SU-DHL-6 (cell line): Measurements from ENCODE around the gene EPS8.

Experiments
- H2AFZ ChIP-seq: fragments of 200-600 bp; sonication (generic); 2 replicates; pipeline ENCODE4 v1.6.1; 2014; ENCODE audit warnings: low read depth, mild to moderate bottlenecking, moderate library complexity, mixed read lengths, antibody characterized with exemption, low read length; ENCODE audit not compliant: severe bottlenecking
- H3F3A ChIP-seq: fragments of 200-600 bp; shearing (Covaris generic); 2 replicates; pipeline ENCODE4 v1.6.0; 2016; ENCODE audit warnings: antibody characterized with exemption, mild to moderate bottlenecking; ENCODE audit not compliant: insufficient read depth
- H3K27ac ChIP-seq: fragments of 200-600 bp; sonication (generic); 2 replicates; pipeline ENCODE4 v1.5.1; 2016; ENCODE audit warnings: low read depth, mild to moderate bottlenecking, low read length, moderate library complexity, mixed read lengths
- H3K27me3 ChIP-seq: fragments of 200-600 bp; sonication (generic), shearing (Covaris generic); 2 replicates; pipeline ENCODE4 v1.6.0; 2014; ENCODE audit warnings: mild to moderate bottlenecking, low read length
- H3K36me3 ChIP-seq: fragments of 200-600 bp; sonication (generic); 2 replicates; pipeline ENCODE4 v1.6.1; 2014; ENCODE audit warnings: mild to moderate bottlenecking, low read length, mixed read lengths
- H3K4me2 ChIP-seq: fragments of 300-600, 200-600 bp; shearing (Covaris generic), sonication (generic); 2 replicates; pipeline ENCODE4 v1.6.0; 2014; ENCODE audit warnings: low read length, low read depth, mild to moderate bottlenecking; ENCODE audit not compliant: poor library complexity, severe bottlenecking
- H3K4me3 ChIP-seq: fragments of 200-600 bp; sonication (generic); 2 replicates; pipeline ENCODE4 v1.5.1; 2014; ENCODE audit warnings: antibody characterized with exemption, low read length, mild to moderate bottlenecking, mixed read lengths; ENCODE audit not compliant: insufficient read depth, poor library complexity, severe bottlenecking
- H3K79me2 ChIP-seq: fragments of 200-600 bp; sonication (generic); 2 replicates; pipeline ENCODE4 v1.6.1; 2014; ENCODE audit warnings: mild to moderate bottlenecking, low read length, moderate library complexity; ENCODE audit not compliant: insufficient read depth
- H3K9ac ChIP-seq: fragments of 200-600 bp; sonication (generic); 2 replicates; pipeline ENCODE4 v1.7.0; 2014; ENCODE audit warnings: mild to moderate bottlenecking, low read length
- H3K9me2 ChIP-seq: fragments of 200-600 bp; sonication (generic); replicated peaks from 2 replicates; pipeline ENCODE4 v1.6.1; 2014; ENCODE audit warnings: low read length; ENCODE audit not compliant: insufficient read depth
- H3K9me3 ChIP-seq: fragments of 200-600 bp; sonication (generic); 2 replicates; pipeline ENCODE4 v1.6.1; 2014; ENCODE audit warnings: low read length, mixed read lengths; ENCODE audit not compliant: insufficient read depth
- H4K20me1 ChIP-seq: fragments of 200-600 bp; sonication (generic); 2 replicates; pipeline ENCODE4 v1.6.1; 2014; ENCODE audit warnings: low read depth, mild to moderate bottlenecking, antibody characterized with exemption, low read length, moderate library complexity, mixed read lengths
- EZH2phosphoT487 ChIP-seq: fragments of 200-600 bp; sonication (generic), shearing (Covaris generic); conservative IDR thresholded peaks from 2 replicates; pipeline ENCODE4 v1.6.1; 2018; ENCODE audit warnings: mild to moderate bottlenecking, antibody characterized with exemption, low read length, moderate library complexity, mixed read lengths
- TF ChIP-seq, protein P1 (sequence below): fragments of 200-600 bp; sonication (generic); IDR thresholded peaks from one replicate; pipeline ENCODE4 v1.5.1; 2017; ENCODE audit warnings: antibody characterized with exemption, mild to moderate bottlenecking, low read length, moderate library complexity; ENCODE audit not compliant: insufficient read depth, poor library complexity, severe bottlenecking

EPS8 gene

GRCh38 chr12:15722951-15723350 lies 66.2 kb downstream of the EPS8 start:
- Histone ChIP-seq H3F3A (no peaks in the 10 kb centered on the region), H3K4me2 (no peak overlapping the region), H3K36me3 (no peaks in the 10 kb centered on the region), H3K27ac (no peak overlapping the region), H3K9me3 (no peaks in the 10 kb centered on the region), H3K9ac (no peak overlapping the region), H3K27me3 (no peaks in the 10 kb centered on the region), H4K20me1 (no peaks in the 10 kb centered on the region), H2AFZ (no peak overlapping the region), H3K79me2 (no peaks in the 10 kb centered on the region), H3K4me3 (no peak overlapping the region), H3K9me2 (no peaks in the 10 kb centered on the region)
- TF ChIP-seq, protein P1, sequence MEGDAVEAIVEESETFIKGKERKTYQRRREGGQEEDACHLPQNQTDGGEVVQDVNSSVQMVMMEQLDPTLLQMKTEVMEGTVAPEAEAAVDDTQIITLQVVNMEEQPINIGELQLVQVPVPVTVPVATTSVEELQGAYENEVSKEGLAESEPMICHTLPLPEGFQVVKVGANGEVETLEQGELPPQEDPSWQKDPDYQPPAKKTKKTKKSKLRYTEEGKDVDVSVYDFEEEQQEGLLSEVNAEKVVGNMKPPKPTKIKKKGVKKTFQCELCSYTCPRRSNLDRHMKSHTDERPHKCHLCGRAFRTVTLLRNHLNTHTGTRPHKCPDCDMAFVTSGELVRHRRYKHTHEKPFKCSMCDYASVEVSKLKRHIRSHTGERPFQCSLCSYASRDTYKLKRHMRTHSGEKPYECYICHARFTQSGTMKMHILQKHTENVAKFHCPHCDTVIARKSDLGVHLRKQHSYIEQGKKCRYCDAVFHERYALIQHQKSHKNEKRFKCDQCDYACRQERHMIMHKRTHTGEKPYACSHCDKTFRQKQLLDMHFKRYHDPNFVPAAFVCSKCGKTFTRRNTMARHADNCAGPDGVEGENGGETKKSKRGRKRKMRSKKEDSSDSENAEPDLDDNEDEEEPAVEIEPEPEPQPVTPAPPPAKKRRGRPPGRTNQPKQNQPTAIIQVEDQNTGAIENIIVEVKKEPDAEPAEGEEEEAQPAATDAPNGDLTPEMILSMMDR, result no peak
- TF ChIP-seq EZH2phosphoT487, result no peak

- Histone ChIP-seq H3K79me2 (no peaks in the 10 kb centered on the region), H3K9me3 (no peaks in the 10 kb centered on the region), H3K36me3 (no peaks in the 10 kb centered on the region), H3F3A (no peaks in the 10 kb centered on the region), H4K20me1 (no peaks in the 10 kb centered on the region), H3K4me3 (no peak overlapping the region), H2AFZ (no peak overlapping the region), H3K27ac (no peak overlapping the region), H3K9ac (no peak overlapping the region), H3K9me2 (no peaks in the 10 kb centered on the region), H3K4me2 (no peak overlapping the region), H3K27me3 (no peaks in the 10 kb centered on the region)
- TF ChIP-seq, protein P1, result no peak
- TF ChIP-seq EZH2phosphoT487, result no peak
These were observed 67.7 kb downstream of the EPS8 start for GRCh38 chr12:15721316-15722115.

DNA sequence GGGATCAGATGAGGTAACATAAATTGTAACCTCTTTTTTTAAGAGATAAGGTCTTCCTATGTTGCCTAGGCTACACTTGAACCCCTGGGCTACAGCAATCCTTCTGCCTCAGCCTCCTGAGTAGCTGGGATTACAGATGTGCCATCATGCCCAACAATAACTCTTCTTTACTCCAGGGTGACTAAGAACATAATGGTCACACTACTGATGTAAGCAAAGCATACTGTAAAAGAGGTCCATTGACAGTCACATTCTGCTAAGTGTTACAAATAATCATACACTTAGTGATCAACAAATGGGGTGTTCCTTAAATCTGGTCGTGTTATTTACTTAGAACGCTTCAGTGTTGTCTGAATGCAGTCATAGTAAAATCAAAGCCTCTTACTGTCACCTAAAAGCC lies 68.9 kb downstream of the EPS8 start:
- Histone ChIP-seq H2AFZ (no peak overlapping the region), H3K9ac (no peak overlapping the region), H3K4me2 (no peak overlapping the region), H3K36me3 (no peaks in the 10 kb centered on the region), H3K4me3 (no peak overlapping the region), H3K9me3 (no peaks in the 10 kb centered on the region), H3K27me3 (no peaks in the 10 kb centered on the region), H3K79me2 (no peaks in the 10 kb centered on the region), H3K27ac (no peak overlapping the region), H4K20me1 (no peaks in the 10 kb centered on the region), H3K9me2 (no peaks in the 10 kb centered on the region), H3F3A (no peaks in the 10 kb centered on the region)
- TF ChIP-seq, protein P1, result no peak
- TF ChIP-seq EZH2phosphoT487, result no peak
